HepG2 (cell line): ENCODE results near the gene PARVB. TPM values are rescaled to one million over a fixed set of nuclear protein-coding genes. Genes with fewer than 3 reads are reported as not detected.

Source experiments
- ATAC-seq: fragments of 200-7000 bp; cut with Tn5 transposase; 3 replicates; pipeline ENCODE4 v1.9.1; 2020; ENCODE audit warnings: mild to moderate bottlenecking, moderate library complexity
- BruUV-seq: library from RNA; stranded (reverse); fragments of 400-500 nt; replicated peaks from 2 replicates; lab custom pipeline; 2021; lab: Mats Ljungman, UMichigan
- CTCF ChIA-PET: fragments of 300-600 bp; formaldehyde crosslinking; extraction: SDS; loops from one replicate; lab custom pipeline; 2021; ENCODE audit warnings: low total read pairs, inconsistent platforms, low intra/inter-chr PET ratio; lab: Yijun Ruan, JAX
- POLR2A ChIA-PET: fragments of 350-600 bp; sonication (Branson Sonifier 250); formaldehyde crosslinking; loops from one replicate; lab custom pipeline; 2020; ENCODE audit warnings: antibody characterized with exemption, inconsistent platforms; lab: Yijun Ruan, JAX
- DNase-seq: peaks from one replicate; pipeline ENCODE4 v3.0.0-alpha.2; 2015; ENCODE audit warnings: low spot score
- FAIRE-seq: peaks from 3 replicates; lab custom pipeline; 2011; peaks lifted over from hg19 to GRCh38; lab: Jason Lieb, UNC
- H2AFZ ChIP-seq: one replicate; pipeline ENCODE4 v1.6.1; 2011; ENCODE audit warnings: low read length, inconsistent platforms
- H3K27ac ChIP-seq: fragments of 300-600 bp; 3 replicates; pipeline ENCODE4 v1.8.0; 2011; ENCODE audit warnings: mixed run types, mild to moderate bottlenecking, mixed read lengths, low read length, inconsistent platforms; ENCODE audit not compliant: insufficient read depth; ENCODE audit errors: extremely low read length
- H3K27me3 ChIP-seq, 2 experiments: fragments of 200-600 bp in 1 of 2; 2 replicates in 1 of 2; 3 replicates in 1 of 2; pipeline versions ENCODE4 v1.6.0 to v1.8.0; 2011; ENCODE audit warnings: low read length in 2 of 2, mild to moderate bottlenecking in 2 of 2, moderate library complexity in 2 of 2, inconsistent platforms in 1 of 2; ENCODE audit not compliant: insufficient read depth in 2 of 2, control insufficient read depth in 1 of 2
- H3K36me3 ChIP-seq, 2 experiments: fragments of 200-600 bp in 1 of 2; replicated peaks in 1 of 2; 2 replicates in 1 of 2; 3 replicates in 1 of 2; pipeline versions ENCODE4 v1.5.1 to v1.8.0; 2011; ENCODE audit warnings: low read length in 2 of 2, inconsistent platforms in 1 of 2; ENCODE audit not compliant: insufficient read depth in 2 of 2, control insufficient read depth in 1 of 2
- H3K4me1 ChIP-seq: 2 replicates; pipeline ENCODE4 v1.5.1; 2012; ENCODE audit warnings: low read length, inconsistent platforms; ENCODE audit not compliant: insufficient read depth
- H3K4me2 ChIP-seq: 2 replicates; pipeline ENCODE4 v1.6.0; 2011; ENCODE audit warnings: low read depth, low read length, inconsistent platforms
- H3K4me3 ChIP-seq, 3 experiments: fragments of 200-600 bp in 1 of 3; sonication (generic), shearing (Covaris generic) in 1 of 3; replicated peaks in 1 of 3; 2 replicates each; pipeline ENCODE4 v1.5.1; 2011 to 2016; ENCODE audit warnings: low read length in 3 of 3, inconsistent platforms in 2 of 3, low read depth in 2 of 3, mild to moderate bottlenecking in 2 of 3, control low read depth in 1 of 3, mixed read lengths in 1 of 3; ENCODE audit not compliant: insufficient read depth in 1 of 3
- H3K79me2 ChIP-seq: one replicate; pipeline ENCODE4 v1.6.1; 2011; ENCODE audit warnings: low read length, inconsistent platforms; ENCODE audit not compliant: insufficient read depth
- H3K9ac ChIP-seq: 2 replicates; pipeline ENCODE4 v1.6.0; 2011; ENCODE audit warnings: mild to moderate bottlenecking, low read depth, low read length, inconsistent platforms; ENCODE audit not compliant: insufficient read depth
- H3K9me3 ChIP-seq: 2 replicates; pipeline ENCODE4 v1.5.1; 2012; ENCODE audit warnings: mild to moderate bottlenecking, low read length
- H4K20me1 ChIP-seq: 2 replicates; pipeline ENCODE4 v1.6.0; 2011; ENCODE audit warnings: inconsistent platforms, mild to moderate bottlenecking, low read length, moderate library complexity; ENCODE audit not compliant: insufficient read depth
- MED1 ChIP-seq: sonication (generic); formaldehyde crosslinking; IDR thresholded peaks from 2 replicates; pipeline ENCODE4 v1.4.0; 2020; ENCODE audit warnings: missing genetic modification reagents
- NFATC3 ChIP-seq: sonication (generic); formaldehyde crosslinking; IDR thresholded peaks from 2 replicates; pipeline ENCODE4 v1.5.1; 2020; ENCODE audit warnings: mild to moderate bottlenecking, missing genetic modification reagents
- TSC22D2 ChIP-seq: sonication (generic); formaldehyde crosslinking; IDR thresholded peaks from 2 replicates; pipeline ENCODE4 v1.5.1; 2020; ENCODE audit warnings: missing genetic modification reagents, mild to moderate bottlenecking, borderline replicate concordance
- YEATS2 ChIP-seq: sonication (generic); formaldehyde crosslinking; IDR thresholded peaks from 2 replicates; pipeline ENCODE4 v1.4.0; 2020; ENCODE audit warnings: missing genetic modification reagents, borderline replicate concordance
- ZFP62 ChIP-seq: sonication (generic); formaldehyde crosslinking; IDR thresholded peaks from 2 replicates; pipeline ENCODE4 v1.4.0; 2020; ENCODE audit warnings: missing genetic modification reagents
- ZNF776 ChIP-seq: sonication (generic); formaldehyde crosslinking; IDR thresholded peaks from 2 replicates; pipeline ENCODE4 v1.4.0; 2020; ENCODE audit warnings: mild to moderate bottlenecking, missing genetic modification reagents
- ZXDC ChIP-seq: sonication (generic); formaldehyde crosslinking; IDR thresholded peaks from 2 replicates; pipeline ENCODE4 v1.5.0; 2020; ENCODE audit warnings: mild to moderate bottlenecking, missing genetic modification reagents
- ZZZ3 ChIP-seq: sonication (generic); formaldehyde crosslinking; IDR thresholded peaks from 2 replicates; pipeline ENCODE4 v1.4.0; 2020; ENCODE audit warnings: missing genetic modification reagents, mild to moderate bottlenecking, borderline replicate concordance
- WGBS: methylation state at CpG from one replicate; pipeline ENCODE4 v1.1.6; 2017; ENCODE audit warnings: low lambda C conversion rate; 5-methylcytosine and 5-hydroxymethylcytosine counted together
- in situ Hi-C: cut with HindIII; loops from 2 replicates; pipeline ENCODE4 v1.10.0; 2017; ENCODE audit warnings: low pct_unique_long_range_greater_than_20kb; ENCODE audit not compliant: extremely low pct_ligation_motif_present
- intact Hi-C: fragments of 100-400 bp; cut with micrococcal nuclease; formaldehyde crosslinking; loops from one replicate; pipeline ENCODE4 v1.10.0; 2022; ENCODE audit not compliant: unreplicated experiment
- polyA plus RNA-seq, 8 experiments: library from polyadenylated mRNA; depleted of rRNA in 3 of 8; stranded (reverse) in 7 of 8; unstranded in 1 of 8; fragments of >200 nt; fragmentation: Illumina TruSeq in 4 of 8; extraction: Trizol in 4 of 8; gene quantifications; 2 replicates each; pipeline versions ENCODE4 v1.2.1 to v1.2.3, GENCODE V29; 2011 to 2016; ENCODE audit warnings: low read depth in 4 of 8, missing spikeins in 1 of 8, mixed read lengths in 1 of 8; ENCODE audit not compliant: insufficient read depth in 1 of 8
- total RNA-seq, 5 experiments: library from RNA; depleted of rRNA; stranded (reverse); fragments of >200 nt; fragmentation: Illumina TruSeq; extraction: Trizol; gene quantifications; 2 replicates each; pipeline ENCODE4 v1.2.3, GENCODE V29; 2016; ENCODE audit warnings: low read depth in 1 of 5
- TF ChIP-seq, protein P1 (sequence below): IDR thresholded peaks from 2 replicates; pipeline ENCODE4 v1.6.1; 2016; ENCODE audit warnings: low read depth, control low read depth
- TF ChIP-seq, protein P2 (sequence below): sonication (generic); formaldehyde crosslinking; IDR thresholded peaks from 2 replicates; pipeline ENCODE4 v1.5.0; 2020; ENCODE audit warnings: missing genetic modification reagents
- TF ChIP-seq, protein P3 (sequence below): sonication (generic); formaldehyde crosslinking; IDR thresholded peaks from 2 replicates; pipeline ENCODE4 v1.8.0; 2022; ENCODE audit warnings: mild to moderate bottlenecking, missing genetic modification reagents

Gene PARVB
- total and polyA plus RNA-seq, 2 of the 13 experiments (the other 11 are each of a cell fraction or from before 2014, with no cell fraction given): 0.11 to 0.15 TPM

DNA sequence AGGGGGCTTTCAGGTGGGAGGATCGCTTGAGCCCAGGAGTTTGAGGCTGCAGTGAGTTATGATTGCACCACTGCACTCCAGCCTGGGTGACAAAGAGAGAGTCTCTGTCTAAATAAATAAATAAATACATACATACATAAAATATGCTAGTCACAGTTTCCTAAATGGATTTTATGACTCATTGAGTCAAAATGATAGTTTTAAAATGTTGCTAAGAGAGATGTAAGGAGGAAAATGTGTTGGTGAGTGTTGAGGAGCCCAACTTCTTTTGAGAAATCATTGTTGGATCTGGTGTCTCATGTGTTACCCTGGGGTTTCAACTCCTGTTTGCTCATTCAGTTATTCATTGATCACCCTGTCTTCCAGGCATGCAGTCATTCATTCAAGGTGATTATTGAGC is 21.0 kb downstream of the PARVB start:
- H3K79me2 ChIP-seq: no peaks in the 10 kb centered on the region
- no peak overlapping the region for H2AFZ ChIP-seq
- FAIRE-seq (no peak), ATAC-seq (no peak), DNase-seq (no peak)
- H3K4me3 ChIP-seq: no peak overlapping the region
- H3K36me3 ChIP-seq: no peaks in the 10 kb centered on the region
- no TSS peak for BruUV-seq
- 0 out of 2 replicates have a peak, but pooled peaks cover 6% of the 10 kb centered on the region for H3K4me1 ChIP-seq
- intact Hi-C loops (no loop called here), in situ Hi-C loops (no loop called here)
- H3K27me3 ChIP-seq: peaks cover 0 to 3% of the 10 kb centered on the region in 2 experiments; a peak in 2 of 5 replicates
- H3K9ac ChIP-seq: no peak overlapping the region
- WGBS: 50% methylated on average over 1 of the region's 1 CpG
- no peak overlapping the region for H3K27ac ChIP-seq
- TF ChIP-seq, protein P1, sequence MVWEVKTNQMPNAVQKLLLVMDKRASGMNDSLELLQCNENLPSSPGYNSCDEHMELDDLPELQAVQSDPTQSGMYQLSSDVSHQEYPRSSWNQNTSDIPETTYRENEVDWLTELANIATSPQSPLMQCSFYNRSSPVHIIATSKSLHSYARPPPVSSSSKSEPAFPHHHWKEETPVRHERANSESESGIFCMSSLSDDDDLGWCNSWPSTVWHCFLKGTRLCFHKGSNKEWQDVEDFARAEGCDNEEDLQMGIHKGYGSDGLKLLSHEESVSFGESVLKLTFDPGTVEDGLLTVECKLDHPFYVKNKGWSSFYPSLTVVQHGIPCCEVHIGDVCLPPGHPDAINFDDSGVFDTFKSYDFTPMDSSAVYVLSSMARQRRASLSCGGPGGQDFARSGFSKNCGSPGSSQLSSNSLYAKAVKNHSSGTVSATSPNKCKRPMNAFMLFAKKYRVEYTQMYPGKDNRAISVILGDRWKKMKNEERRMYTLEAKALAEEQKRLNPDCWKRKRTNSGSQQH (CRISPR knock-in tag): no peak
- ChIA-PET CTCF (no interaction called here), POLR2A (no interaction called here)
- no peaks in the 10 kb centered on the region for H3K9me3 ChIP-seq
- no peaks in the 10 kb centered on the region for H4K20me1 ChIP-seq
- H3K4me2 ChIP-seq: no peak overlapping the region

DNA sequence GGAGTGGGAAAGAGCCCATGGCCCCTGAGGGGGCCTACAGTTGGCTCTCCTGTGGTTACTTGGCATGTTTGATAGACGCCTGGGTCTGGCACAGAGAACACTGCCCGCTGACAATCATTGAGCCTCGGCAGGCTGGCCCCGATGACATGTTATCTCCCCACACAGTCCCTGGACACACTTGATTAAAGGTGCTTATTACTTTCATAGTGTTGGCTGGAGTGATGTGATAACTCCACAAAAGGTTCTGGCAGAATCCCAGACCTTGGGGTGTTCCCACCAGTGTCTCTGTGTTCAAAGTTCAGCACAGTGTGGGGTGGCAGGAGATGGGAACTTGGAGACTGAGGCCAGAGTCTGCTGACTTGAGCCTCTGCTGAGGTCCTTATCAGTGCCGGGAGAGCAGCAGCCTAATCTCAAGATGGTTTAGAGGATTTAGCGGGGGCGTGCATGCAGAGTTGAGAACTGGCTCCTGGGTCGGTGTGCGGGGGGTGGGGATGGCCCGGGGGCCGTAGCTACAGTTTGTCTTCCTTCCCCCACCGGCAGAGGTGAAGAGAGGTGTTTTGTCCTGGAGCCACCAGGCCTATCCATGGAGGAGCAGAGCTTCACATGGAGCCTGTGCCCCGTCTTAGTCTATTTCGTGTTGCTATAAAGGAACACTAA is 22.5 kb downstream of the PARVB start:
- H2AFZ ChIP-seq: no peak overlapping the region
- H3K4me1 ChIP-seq: 0 out of 2 replicates have a peak, but pooled peaks cover 6% of the 10 kb centered on the region
- no peak overlapping the region for H3K4me3 ChIP-seq
- H3K79me2 ChIP-seq: no peaks in the 10 kb centered on the region
- H3K27ac ChIP-seq: no peak overlapping the region
- no peak for DNase-seq
- ChIA-PET CTCF (no interaction called here), POLR2A (no interaction called here)
- intact Hi-C loops: no loop called here
- no peak overlapping the region for H3K4me2 ChIP-seq
- no peak overlapping the region for H3K9ac ChIP-seq
- no TSS peak for BruUV-seq
- in situ Hi-C loops: no loop called here
- H4K20me1 ChIP-seq: no peaks in the 10 kb centered on the region
- H3K27me3 ChIP-seq: peaks cover 0 to 3% of the 10 kb centered on the region in 2 experiments; a peak in 2 of 5 replicates
- no peaks in the 10 kb centered on the region for H3K9me3 ChIP-seq
- no peak for ATAC-seq
- no peaks in the 10 kb centered on the region for H3K36me3 ChIP-seq
- FAIRE-seq: no peak
- WGBS: 43% methylated on average over 10 of the region's 14 CpGs
- TF ChIP-seq ZZZ3 (CRISPR knock-in tag): no peak
- TF ChIP-seq, protein P2, sequence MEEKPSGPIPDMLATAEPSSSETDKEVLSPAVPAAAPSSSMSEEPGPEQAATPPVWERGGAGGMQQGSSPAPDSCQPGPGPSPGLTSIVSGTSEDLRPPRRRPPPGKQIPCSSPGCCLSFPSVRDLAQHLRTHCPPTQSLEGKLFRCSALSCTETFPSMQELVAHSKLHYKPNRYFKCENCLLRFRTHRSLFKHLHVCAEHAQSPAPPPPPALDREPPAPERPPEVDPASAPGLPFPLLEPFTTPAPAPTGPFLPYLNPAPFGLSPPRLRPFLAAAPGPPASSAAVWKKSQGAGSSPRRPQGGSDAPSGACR (CRISPR knock-in tag): no peak
- no peak for TF ChIP-seq YEATS2 (CRISPR knock-in tag)
- TF ChIP-seq ZXDC (CRISPR knock-in tag): no peak
- TF ChIP-seq ZFP62 (CRISPR knock-in tag): no peak
- no peak for TF ChIP-seq ZNF776 (CRISPR knock-in tag)
- TF ChIP-seq TSC22D2: no peak
- TF ChIP-seq, protein P3, sequence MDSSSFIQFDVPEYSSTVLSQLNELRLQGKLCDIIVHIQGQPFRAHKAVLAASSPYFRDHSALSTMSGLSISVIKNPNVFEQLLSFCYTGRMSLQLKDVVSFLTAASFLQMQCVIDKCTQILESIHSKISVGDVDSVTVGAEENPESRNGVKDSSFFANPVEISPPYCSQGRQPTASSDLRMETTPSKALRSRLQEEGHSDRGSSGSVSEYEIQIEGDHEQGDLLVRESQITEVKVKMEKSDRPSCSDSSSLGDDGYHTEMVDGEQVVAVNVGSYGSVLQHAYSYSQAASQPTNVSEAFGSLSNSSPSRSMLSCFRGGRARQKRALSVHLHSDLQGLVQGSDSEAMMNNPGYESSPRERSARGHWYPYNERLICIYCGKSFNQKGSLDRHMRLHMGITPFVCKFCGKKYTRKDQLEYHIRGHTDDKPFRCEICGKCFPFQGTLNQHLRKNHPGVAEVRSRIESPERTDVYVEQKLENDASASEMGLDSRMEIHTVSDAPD (CRISPR knock-in tag): no peak
- TF ChIP-seq MED1: no peak
- TF ChIP-seq NFATC3 (CRISPR knock-in tag): no peak
